NCI-H2107 treated with DMSO at 0.1 percent for 48 hours (cell line): Measurements from ENCODE around the gene CCDC87.
"Not testable (repeated sequence)": the region's sequence is repeated elsewhere in the genome, so short reads cannot be mapped to it uniquely, and the experiment has no call there.

Experiments used
- DNase-seq: peaks from one replicate; lab custom pipeline; 2025; ENCODE audit not compliant: unreplicated experiment; lab: John Stamatoyannopoulos, UW

Gene CCDC87

DNA sequence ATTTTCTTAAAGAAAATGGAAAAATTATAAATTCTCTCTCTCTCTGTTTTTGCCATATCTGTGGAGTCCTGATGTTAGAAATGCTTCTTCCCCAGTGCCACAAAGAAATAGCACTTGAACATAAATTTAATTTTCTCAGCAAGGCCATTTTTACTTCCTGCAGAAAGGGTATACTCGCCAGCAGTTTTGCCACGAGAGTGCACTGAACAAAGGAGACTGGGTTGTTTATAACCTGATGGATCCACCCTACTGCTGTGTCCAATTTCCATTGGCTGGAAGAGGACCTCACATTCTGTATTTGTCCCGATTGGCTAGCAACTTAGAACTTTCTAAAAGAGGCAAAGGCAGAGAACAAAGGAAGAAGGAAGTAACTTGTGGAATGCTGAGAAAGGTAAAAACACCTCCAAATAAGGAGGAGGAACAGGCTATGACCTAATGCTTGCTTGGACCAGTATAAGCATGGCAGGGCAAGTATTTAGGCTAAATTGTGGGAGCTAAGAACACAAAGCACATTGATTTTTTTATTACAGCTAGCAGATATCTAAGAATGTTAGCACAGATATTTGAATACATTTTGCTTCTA, 10.2 kb downstream of the CCDC87 start:
- not testable (repeated sequence) for DNase-seq

DNA sequence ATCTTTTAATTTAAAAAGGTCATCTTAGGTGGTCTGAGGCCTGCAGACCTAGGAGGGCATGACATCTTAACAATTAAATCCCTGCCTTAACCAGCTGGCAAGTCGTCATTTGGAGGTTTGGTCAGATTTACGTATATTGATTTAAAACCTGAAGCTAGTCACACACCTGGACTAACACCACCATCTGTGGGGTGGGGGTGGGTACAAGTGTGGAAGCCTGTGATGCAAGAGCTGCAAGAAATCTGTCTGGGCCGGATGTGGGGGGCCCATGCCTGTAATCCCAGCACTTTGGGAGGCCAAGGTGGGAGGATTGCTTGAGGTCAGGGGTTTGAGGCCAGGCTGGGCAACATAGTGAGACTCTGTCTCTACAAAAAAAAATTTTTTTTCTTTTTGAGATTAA, 11.6 kb downstream of the CCDC87 start:
- no peak for DNase-seq

DNA sequence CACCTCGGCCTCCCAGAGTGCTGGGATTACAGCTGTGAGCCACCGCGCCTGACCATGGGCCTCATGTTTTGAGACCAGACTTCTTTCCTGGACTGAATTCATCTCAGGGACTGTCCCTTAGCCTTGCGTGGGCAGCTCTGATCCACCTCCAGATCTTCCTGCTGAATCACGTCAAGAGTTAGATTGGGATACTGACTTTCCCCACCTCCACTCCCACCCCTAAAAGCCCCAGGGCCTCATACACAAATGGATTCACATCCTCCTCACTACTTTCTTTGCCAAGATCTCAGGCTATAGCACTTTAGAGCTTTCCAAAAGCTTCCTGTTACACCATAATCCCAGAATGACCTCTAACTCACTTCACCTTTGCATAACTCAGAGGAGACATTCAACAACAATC, 12.1 kb downstream of the CCDC87 start:
- DNase-seq = no peak

DNA sequence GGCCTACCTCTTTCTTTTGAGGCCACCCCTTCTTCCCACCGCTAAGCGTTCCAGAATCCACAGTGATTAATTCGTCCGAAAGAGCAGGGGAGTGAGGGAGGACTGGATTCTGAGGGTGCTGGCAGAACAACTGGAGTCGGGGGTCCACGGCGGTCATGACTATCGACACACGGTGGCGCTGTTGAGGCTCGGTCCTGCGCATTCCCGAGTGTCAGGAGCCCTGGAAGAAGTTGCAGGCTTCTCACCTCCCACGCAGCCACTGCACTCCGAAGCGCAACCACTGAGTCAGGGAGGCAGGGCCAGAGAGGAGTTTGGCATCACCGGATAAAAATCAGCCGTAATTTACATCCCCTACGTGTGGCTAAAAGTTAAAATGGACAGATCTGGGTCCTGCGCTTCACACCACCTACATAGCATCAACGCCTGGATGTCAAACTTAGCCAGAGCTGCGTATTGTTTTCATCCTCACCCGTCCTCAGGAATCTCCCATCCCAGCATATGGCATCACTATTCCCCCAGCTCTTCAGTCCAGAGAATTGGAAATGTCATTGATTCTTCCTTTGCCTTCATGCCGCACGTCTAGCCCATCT, 13.8 kb downstream of the CCDC87 start:
- DNase-seq = peak; percentile 11

DNA sequence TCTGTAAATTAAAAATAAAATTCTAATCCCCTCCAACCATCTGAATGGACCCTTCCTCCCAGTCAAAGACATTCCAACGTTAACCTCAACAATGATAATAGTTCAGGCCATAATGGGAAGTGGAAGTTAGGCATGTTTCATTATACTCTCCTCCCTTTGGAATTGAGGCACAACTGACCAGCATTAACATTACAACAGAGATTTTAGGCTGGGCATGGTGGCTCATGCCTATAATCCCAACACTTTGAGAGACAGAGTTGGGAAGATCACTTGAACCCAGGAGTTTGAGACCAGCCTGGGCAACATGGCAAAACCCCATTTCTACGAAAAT, 22.0 kb downstream of the CCDC87 start:
- DNase-seq = no peak

DNA sequence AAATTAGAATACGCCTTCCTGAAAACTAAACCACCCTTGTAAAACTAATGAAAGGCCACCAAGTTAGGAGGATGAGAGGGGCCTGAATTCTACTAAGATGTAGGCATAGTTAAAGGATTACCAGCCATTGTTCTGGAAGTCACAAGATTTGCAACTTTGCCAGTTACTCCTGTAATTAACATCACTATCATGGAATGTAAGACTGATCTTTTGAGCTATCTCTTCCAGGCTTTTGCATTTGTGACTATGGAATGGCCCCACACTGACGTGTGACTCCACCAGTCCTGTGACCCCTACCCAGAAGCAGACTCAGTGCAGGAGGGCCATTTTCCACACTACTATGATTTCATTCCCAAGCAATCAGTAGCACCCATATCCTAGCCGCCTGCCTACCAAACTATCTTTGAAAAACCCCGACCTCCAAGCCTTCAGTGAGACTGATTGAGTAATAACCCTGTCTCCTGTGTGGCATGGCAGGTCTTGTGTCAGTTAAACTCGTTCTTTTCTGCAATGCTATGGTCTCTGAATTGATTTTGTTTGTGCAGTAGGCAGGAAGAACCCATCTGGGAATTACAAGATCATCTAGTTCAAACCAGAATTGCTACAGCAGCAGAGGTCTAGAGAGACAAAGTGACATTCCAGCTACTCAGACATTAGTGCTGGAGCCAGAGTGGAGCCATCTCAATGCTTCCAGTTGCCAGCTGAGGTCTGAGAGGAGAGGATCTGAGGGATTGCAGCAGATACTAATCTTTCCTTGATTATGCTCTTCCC, 22.6 kb downstream of the CCDC87 start:
- no peak for DNase-seq

DNA sequence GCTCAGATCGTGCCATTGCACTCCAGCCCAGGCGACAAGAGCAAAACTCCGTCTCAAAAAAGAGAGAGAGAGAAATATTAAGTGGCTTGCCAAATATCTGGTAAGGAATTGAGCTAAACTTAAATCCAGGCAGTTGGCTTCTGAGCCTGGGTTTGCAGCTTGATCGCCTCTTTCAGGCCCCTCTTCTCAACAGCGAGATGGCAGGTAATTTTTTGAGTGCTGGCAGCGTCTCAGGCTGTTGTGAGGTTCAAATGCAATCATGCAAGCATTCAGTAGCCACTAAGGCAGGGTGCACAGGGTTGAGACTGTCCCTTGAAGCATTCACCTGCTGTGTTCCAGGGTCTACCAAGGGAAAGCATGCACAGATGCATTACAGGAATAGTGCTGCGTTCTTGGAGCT, 23.8 kb downstream of the CCDC87 start:
- DNase-seq = no peak

DNA sequence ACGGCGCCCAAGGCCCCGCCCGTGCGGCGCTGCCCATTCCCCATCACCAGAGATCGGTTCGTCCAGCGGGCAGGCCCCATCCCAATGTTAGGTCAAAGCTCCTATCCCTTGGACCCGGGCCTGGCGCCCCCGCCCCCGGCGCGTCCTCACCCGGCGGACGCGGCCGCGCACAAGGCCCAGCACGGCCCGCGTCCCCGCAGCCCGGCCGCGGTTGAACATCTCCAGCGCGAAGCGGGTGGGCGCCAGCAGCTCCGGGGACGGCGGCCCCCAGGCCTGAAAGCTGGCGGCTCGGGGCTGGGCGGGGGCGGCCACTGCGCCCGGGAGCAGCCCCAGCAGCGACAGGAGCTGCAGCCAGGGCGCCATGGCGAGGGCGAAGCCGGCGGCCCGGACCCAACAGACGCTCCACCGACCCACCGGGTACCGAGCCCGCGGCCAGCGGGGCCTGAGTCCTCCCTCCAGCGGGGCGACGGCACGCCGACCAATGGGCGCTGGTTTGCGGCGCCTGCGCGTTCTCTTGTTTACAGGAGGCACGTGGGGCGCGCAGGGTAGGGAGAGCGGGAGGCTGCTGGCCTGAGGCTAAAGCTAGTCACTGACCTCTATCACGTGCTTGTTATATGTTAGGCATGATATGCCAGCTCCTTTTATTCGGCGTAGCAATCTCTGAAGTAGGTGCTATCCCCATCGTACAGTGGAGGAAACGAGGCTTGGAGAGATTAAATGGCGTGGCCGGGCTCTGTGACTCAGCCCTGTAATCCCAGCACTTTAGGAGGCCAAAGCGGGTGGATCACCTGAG, 24.5 kb downstream of the CCDC87 start, which contains the start of gene CTSF:
Gene CTSF (minus strand): TSS at position 483 of the 793 bp plus-strand sequence. CDS start 120 bp downstream, at position 363.
- peak; percentile 42 for DNase-seq

DNA sequence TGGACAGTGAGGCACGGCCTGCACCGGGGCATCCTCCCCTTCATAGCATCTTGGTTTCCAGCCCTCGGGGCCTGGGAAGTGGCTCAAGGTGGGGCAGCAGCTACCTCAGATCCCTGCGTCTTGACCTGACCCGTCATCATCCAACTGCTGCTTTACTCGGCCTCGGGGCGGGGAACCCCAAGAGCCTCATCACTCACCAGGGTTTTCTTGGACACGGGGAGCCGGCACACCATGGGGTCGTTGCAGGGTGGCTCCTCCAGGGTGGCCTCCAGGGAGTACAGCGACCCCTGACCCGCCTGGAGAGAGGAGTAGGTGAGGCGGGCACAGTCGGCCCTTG, 25.1 kb downstream of the CCDC87 start:
- no peak for DNase-seq

DNA sequence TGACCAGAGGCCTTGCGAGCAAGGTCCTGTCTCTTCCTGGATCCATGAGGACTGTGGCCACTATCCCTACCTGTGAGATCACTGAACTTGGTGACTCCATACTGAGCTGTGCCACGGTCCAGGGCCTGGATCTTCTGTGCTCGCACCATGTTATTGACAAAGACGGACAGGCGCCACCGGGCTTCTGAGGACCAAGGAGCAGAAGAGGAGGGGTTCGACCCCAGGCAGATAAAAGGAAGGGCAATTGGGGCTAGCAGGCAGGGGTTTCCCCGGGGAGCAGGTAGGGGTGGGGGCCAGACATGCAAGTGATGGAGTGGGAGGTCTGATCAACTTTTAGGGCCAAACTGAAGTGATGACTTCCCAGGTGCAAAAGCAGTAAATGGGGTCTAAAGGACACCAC, 26.6 kb downstream of the CCDC87 start:
- no peak for DNase-seq

DNA sequence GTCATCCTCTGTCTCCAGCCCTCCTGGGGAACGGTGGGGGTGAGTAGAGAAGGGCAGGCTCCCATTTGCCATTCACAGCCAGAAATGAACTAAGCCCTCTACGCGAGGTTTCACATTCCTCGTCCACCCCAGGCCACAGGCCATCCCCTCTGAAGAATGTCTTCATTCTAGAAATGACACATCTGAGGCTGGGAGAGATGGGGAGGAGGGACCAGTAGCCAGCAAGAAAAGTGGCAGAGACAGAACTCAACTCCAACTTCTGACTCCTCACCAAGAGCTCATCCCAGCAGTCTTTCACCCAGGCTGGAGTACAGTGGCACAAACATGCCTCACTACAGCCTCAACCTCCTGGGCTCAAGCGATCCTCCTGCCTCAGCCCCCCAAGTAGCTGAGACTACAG, 27.9 kb downstream of the CCDC87 start:
- no peak for DNase-seq

DNA sequence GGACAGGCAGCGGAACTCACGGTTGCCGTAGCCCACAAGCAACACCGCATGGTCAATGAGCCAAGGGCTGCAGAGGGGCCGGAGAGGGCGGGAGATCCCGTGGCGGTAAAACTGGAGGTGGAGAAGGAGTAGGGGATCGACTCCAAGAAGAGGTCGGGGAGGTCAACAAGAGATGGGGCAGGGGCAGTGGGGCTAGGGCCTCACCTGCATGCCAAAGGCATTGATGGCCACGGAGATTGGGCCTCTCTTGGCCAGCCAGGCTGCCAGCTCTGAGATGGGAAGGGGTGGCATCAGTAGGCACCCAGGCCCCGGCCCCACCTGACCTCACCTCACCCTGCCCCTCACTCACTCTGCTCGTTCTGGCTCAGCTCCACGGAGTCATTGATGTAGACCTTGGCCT, 28.3 kb downstream of the CCDC87 start:
- DNase-seq = no peak

DNA sequence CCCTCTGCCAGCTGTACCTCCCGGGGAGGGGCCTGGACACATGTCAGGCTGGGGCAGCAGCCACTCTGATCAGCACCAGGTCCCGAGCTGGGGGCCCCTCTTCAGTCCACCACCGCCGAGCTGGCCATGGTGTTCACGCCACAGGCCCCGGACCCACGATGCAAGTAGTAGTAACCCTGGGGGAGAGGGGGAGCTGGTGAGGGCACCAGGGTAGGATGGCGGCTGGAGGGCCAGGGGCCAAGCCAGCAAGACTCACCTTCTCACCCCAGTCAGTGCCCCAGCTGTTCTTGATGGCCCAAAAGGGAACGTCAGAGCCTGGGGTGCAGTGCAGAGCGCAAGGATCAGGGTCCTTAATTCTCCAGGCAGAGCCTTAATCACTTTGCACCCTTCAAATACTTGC, 29.0 kb downstream of the CCDC87 start:
- DNase-seq = no peak

DNA sequence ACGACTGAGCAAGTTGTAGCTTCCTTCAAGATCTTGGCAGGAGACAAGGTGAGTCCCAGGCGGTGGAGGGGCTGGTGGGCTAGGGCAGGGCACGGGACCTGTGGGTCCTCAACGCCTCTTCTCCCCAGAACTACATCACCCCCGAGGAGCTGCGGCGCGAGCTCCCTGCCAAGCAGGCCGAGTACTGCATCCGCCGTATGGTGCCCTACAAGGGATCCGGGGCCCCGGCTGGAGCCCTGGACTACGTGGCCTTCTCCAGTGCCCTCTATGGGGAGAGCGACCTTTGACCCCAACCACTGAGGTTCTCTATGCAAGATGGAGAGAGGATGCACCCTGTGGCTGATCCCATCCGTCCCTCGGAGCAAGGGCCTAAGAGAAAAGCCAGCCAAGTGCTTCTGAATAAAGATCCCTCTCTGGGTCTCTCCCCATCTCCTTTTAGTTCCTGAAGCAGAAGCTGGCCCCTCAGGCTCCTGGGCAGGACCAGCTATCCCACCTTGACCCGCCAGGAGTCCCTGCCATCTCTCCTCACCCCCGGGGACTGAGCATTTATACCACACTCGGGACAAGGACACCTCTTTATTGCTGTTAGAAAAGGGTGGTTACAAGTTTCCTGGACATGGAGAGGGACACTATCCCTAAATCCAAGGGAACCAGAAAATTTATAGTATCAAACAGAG, 29.8 kb downstream of the CCDC87 start:
- no peak for DNase-seq

DNA sequence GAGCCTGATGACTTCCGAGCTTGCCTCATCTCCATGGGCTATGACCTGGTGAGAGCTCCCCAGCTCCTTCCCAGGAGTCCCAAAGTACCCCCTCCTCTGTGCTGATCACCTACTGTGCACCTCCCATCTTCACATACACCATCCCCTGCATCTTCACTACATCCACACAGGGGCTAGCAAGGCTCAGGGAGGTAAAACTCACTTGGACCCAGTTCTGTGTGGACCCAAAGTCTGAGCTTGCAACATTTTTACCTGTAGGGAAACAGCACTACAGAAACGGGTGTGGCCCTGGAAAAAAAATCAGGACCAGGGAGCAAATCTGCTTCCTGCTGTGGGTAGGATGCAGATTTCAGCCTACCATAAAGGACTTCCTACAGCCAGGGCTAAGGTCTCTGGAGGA, 30.6 kb downstream of the CCDC87 start:
- DNase-seq = no peak

DNA sequence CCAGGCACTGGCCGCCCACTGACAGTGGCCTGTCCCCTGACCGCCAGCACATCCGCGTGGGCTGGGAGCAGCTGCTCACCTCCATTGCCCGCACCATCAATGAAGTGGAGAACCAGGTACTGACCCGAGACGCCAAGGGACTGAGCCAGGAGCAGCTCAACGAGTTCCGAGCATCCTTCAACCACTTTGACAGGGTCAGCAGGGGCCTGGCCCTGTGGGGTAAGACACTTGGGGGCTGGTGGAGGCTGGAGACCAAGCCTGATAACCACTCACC, 31.0 kb downstream of the CCDC87 start:
- DNase-seq = no peak

DNA sequence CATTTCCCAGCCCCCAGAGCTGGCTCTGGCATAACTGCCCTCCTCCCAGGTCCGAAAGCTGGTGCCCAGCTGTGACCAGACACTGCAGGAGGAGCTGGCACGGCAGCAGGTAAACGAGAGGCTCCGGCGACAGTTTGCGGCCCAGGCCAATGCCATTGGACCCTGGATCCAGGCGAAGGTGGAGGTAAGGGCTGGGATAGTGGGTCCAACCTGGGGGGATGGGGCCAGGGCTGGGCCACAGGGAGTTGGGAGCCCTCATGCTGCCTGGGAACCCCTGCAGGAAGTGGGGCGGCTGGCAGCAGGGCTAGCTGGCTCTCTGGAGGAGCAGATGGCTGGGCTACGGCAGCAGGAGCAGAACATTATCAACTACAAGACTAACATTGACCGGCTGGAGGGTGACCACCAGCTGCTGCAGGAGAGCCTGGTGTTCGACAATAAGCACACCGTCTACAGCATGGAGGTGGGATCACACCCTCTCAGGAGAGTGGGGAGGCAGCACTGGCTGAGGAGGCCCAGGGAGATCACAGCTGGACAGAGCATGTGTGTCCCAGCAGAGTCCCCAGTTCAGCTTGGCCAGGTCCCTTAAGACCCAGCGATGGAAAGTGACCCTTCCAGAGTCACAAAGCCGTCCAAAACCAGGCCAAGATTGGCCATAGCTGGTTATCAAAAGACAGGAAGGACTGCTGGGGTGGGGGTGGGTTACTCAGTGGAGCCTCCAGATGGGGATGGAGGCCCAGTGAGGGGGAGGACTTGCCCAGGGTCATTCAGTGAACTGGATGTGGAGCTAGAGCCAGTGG, 31.5 kb downstream of the CCDC87 start:
- DNase-seq = no peak

DNA sequence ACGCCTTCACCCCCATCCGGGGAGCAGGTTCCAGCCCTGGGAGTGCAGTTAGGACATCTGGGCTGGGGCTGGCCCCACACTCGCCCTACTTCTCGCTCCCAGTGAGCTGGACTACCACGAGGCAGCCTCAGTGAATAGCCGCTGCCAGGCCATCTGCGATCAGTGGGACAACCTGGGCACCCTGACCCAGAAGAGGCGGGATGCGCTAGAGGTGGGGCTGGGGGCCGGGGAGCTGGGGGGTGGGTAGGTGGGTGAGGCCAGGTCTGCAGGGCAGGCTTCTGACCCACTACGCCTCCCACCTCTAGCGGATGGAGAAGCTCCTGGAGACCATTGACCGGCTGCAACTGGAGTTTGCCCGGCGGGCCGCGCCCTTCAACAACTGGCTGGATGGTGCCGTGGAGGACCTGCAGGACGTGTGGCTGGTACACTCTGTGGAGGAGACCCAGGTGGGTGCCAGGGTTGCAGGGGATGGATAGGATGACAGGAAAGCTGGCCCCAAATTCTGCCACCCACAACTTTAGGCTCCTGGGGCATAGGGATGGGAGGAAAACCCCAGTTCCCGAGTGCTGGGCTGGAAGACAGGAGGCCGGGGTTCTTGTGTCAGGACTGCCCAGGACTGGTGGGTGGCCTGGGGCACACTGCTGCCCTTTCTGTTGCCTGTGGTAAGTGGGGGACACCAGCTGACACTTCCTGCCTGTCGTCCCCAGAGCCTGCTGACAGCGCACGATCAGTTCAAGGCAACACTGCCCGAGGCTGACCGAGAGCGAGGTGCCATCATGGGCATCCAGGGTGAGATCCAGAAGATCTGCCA, 32.8 kb downstream of the CCDC87 start:
- no peak for DNase-seq

DNA sequence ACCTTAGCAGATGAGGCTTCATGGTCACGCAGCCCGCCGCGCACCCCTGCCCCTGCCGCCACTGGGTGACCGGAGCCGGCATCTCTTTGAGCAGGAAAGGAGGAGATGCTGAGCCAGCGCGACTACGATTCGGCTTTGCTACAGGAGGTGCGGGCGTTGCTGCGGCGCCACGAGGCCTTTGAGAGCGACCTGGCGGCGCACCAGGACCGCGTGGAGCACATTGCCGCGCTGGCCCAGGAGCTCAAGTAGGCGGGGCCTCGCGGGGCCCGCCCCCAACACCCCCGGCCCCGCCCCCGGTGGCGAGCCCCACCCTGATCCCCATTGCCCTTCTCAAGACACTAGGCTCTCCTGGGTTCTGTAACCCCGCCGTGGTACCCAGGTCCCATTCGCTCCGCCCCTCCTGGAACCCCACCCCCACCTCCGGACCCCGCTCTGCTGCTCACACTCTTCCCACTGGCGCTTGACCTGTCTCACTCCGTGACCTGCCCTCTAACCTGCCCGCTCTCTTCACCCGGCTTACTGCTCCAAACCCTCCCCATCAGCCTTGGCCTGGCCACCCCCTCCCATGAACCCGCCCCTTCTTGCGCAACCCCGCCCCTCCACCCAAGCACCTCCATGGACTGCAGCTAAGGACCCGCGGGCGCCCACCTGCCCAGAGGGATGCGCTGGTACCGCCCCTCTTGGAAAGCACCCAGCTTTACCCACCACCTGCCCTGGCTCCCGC, 33.6 kb downstream of the CCDC87 start:
- DNase-seq = no peak
